Measurements from ENCODE around the gene DNAI1.

Gene DNAI1

GRCh38 chr9:34508463-34508862, 49.9 kb downstream of the DNAI1 start:
- no peaks in the 10 kb centered on the region for H3K36me3 ChIP-seq (ENCODE audit: insufficient read depth)
- no peaks in the 10 kb centered on the region for H3K4me1 ChIP-seq (ENCODE audit: low read depth, poor library complexity, severe bottlenecking)
- no peak overlapping the region for H3K4me2 ChIP-seq
- 0 out of 2 replicates have a peak, but pooled peaks cover 1% of the 10 kb centered on the region for H3K27me3 ChIP-seq (ENCODE audit: insufficient read depth, low read depth)
- H3K27ac ChIP-seq = no peak overlapping the region
- H4K20me1 ChIP-seq (ENCODE audit: insufficient read depth) = no peaks in the 10 kb centered on the region
- H3K4me3 ChIP-seq (IDR thresholded peaks at IDR 0.05; ENCODE audit: insufficient read depth, low read depth, low read length) = no peak overlapping the region
- H3K79me2 ChIP-seq (ENCODE audit: insufficient read depth, low read depth) = no peaks in the 10 kb centered on the region
- no peak for TF ChIP-seq CTCF (conservative IDR thresholded peaks at IDR 0.05; ENCODE audit: low read depth, low read length)
- H2AFZ ChIP-seq (ENCODE audit: low read depth) = no peak overlapping the region
- no peak overlapping the region for H3K9ac ChIP-seq

DNA sequence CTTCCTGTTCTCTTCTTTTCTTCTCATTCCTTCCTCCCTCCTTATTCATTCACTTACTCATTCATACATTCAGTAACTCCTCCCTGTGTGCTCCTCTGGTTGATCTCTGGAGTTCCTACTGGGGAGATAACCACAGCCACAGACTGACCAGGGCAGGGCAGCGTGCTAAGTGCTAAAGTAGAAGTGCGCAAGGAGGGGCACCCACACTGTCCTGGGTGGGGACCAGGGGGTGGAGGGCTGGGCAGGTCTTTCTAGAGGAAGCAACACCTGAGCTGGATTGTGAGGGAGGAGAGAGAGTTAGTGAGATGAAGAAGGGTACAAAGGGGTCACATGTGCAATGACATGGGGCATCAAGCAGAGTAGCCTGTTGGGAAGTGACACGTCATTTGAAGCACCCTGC, 50.3 kb downstream of the DNAI1 start:
- no peaks in the 10 kb centered on the region for H4K20me1 ChIP-seq (ENCODE audit: insufficient read depth)
- no peak overlapping the region for H3K4me3 ChIP-seq (IDR thresholded peaks at IDR 0.05; ENCODE audit: insufficient read depth, low read depth, low read length)

GRCh38 chr9:34510497-34511468, 52.2 kb downstream of the DNAI1 start:
- Histone ChIP-seq H3K27ac (no peak overlapping the region), H2AFZ (ENCODE audit: low read depth) (no peak overlapping the region), H3K36me3 (ENCODE audit: insufficient read depth) (no peaks in the 10 kb centered on the region), H3K4me3 (IDR thresholded peaks at IDR 0.05; ENCODE audit: insufficient read depth, low read depth, low read length) (no peak overlapping the region), H3K9ac (no peak overlapping the region), H3K79me2 (ENCODE audit: insufficient read depth, low read depth) (no peaks in the 10 kb centered on the region), H3K4me1 (ENCODE audit: low read depth, poor library complexity, severe bottlenecking) (no peaks in the 10 kb centered on the region), H4K20me1 (ENCODE audit: insufficient read depth) (no peaks in the 10 kb centered on the region), H3K27me3 (ENCODE audit: insufficient read depth, low read depth) (no peaks in the 10 kb centered on the region), H3K4me2 (no peak overlapping the region)
- TF ChIP-seq CTCF (conservative IDR thresholded peaks at IDR 0.05; ENCODE audit: low read depth, low read length) = no peak

More for the DNA sequence above, 50.3 kb downstream of the DNAI1 start:
- no peaks in the 10 kb centered on the region for H3K4me1 ChIP-seq (ENCODE audit: low read depth, poor library complexity, severe bottlenecking)
- no peaks in the 10 kb centered on the region for H3K36me3 ChIP-seq (ENCODE audit: insufficient read depth)
- no peak overlapping the region for H3K9ac ChIP-seq
- H2AFZ ChIP-seq (ENCODE audit: low read depth) = no peak overlapping the region
- no peaks in the 10 kb centered on the region for H3K79me2 ChIP-seq (ENCODE audit: insufficient read depth, low read depth)
- H3K27me3 ChIP-seq (ENCODE audit: insufficient read depth, low read depth) = no peaks in the 10 kb centered on the region
- no peak for TF ChIP-seq CTCF (conservative IDR thresholded peaks at IDR 0.05; ENCODE audit: low read depth, low read length)
- H3K27ac ChIP-seq = no peak overlapping the region
- H3K4me2 ChIP-seq = no peak overlapping the region

DNA sequence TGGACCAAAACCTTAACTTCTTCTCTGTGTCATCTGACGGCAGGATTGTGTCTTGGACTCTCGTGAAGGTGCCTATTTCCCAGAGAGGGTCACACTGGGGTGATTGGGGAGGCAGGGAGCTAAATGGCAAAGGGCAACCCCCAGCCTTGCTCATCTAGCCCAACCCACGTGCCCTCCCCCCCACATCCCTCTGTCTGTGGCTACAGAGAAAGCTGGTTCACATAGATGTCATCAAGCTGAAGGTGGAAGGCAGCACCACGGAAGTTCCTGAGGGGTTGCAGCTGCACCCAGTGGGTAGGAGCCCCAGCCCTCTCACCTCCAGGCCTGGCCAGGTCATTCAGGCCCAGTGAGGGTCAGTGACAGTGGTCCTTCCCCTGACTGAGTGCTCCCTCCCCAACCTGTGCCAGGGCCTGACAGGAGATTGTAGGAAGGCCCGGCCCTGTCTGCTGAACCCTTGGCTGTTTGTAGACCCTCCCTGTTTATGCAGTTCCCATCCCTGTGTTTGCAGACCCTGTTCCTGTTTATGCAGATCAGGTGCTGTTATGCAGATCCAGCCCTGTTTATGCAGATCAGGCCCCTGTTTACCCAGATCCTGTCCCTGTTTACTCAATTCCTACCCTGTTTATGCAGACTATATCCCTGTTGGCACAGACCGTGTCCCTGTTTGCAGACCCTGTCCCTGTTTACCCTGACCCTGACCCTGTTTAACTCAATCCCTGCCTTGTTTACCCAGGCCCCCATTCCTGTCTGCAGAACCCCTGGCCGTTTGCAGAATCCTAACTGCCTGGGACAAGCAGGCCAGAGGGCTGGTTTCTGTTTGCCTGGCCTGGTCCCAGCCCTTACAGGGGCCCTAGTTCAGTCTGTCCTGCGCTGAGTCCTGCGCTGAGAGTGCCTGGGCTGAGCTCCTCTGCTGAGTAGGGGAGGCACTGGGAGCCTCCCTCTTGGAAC, 53.8 kb downstream of the DNAI1 start:
- no peaks in the 10 kb centered on the region for H3K79me2 ChIP-seq (ENCODE audit: insufficient read depth, low read depth)

More for the DNA sequence above, 53.8 kb downstream of the DNAI1 start:
- no peak overlapping the region for H3K9ac ChIP-seq
- H4K20me1 ChIP-seq (ENCODE audit: insufficient read depth) = no peaks in the 10 kb centered on the region
- no peak overlapping the region for H3K4me3 ChIP-seq (IDR thresholded peaks at IDR 0.05; ENCODE audit: insufficient read depth, low read depth, low read length)
- no peak overlapping the region for H3K4me2 ChIP-seq
- TF ChIP-seq CTCF (conservative IDR thresholded peaks at IDR 0.05; ENCODE audit: low read depth, low read length) = no peak
- H3K27ac ChIP-seq = no peak overlapping the region
- no peak overlapping the region for H2AFZ ChIP-seq (ENCODE audit: low read depth)
- no peaks in the 10 kb centered on the region for H3K36me3 ChIP-seq (ENCODE audit: insufficient read depth)
- no peaks in the 10 kb centered on the region; the same call in 1 of the 2 replicates for H3K27me3 ChIP-seq (ENCODE audit: insufficient read depth, low read depth)
- H3K4me1 ChIP-seq (ENCODE audit: low read depth, poor library complexity, severe bottlenecking) = no peaks in the 10 kb centered on the region
